ENCODE measurements around the gene RCOR2.

The RCOR2 gene

DNA sequence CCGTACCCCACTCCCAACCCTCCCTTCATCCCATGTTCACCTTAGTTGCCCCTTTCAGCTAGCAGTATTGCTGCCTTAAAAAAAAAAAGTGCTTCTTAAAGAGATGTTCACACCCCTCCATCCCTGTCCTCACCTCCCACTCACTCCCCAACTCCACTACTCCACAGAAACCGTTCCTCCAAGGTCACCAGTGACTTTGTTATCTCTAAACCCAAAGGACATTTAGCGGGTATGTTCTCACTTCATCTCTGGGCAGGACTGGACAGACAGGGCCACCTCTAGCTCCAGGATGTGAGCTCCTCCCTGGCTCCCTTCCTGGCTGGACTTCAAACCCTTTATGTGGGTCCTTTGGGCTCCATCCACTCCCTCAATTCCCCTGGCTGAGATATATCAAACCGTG lies 6.4 kb upstream of the RCOR2 start:
- no peak overlapping the region for H3K9ac ChIP-seq (ENCODE audit: low read depth in 1 of 2, low read length in 2 of 2)
- no peak overlapping the region for H3K4me3 ChIP-seq (ENCODE audit: low read length in 2 of 2)
- H3K36me3 ChIP-seq (ENCODE audit: control insufficient read depth in 2 of 2, insufficient read depth in 2 of 2, low read length in 2 of 2): no peaks in the 10 kb centered on the region
- peaks cover 19 to 22% of the 10 kb centered on the region in 2 donors for H3K4me1 ChIP-seq (ENCODE audit: control insufficient read depth in 2 of 2, insufficient read depth in 2 of 2, low read length in 2 of 2)
- no peaks in the 10 kb centered on the region for H3K9me3 ChIP-seq (ENCODE audit: control insufficient read depth in 2 of 2, low read length in 2 of 2)
- no peak overlapping the region for H3K27ac ChIP-seq (ENCODE audit: low read depth in 2 of 2, low read length in 2 of 2)
- H3K27me3 ChIP-seq (ENCODE audit: control insufficient read depth in 2 of 2, insufficient read depth in 2 of 2, low read length in 2 of 2): no peaks in the 10 kb centered on the region

DNA sequence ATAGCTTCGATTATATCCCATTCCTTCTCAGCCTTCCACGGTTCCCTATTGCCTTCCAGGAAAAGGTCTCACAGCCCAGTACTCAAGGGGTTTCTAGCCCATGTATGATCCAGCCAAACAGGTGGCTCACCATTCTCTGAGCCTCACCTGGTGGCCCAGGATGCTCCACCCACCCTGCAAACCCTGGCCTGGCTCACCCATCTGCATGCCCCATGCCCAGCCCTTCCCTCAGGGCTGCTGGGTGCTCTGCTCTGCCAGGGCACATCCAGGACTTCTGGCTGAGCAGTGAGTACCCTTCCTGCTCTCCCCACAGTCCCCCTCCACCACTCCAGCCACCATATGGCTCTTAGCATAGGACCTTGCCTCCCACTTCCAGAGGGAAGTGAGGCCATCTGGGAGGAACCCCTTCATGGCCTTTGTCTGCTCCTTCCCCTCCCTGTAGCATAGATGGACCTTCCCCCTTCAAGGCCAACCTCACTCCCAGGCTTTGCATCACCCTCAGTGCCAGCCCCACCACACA lies 5.8 kb upstream of the RCOR2 start:
- Histone ChIP-seq H3K27ac (ENCODE audit: low read depth in 2 of 2, low read length in 2 of 2) (no peak overlapping the region), H3K4me1 (ENCODE audit: control insufficient read depth in 2 of 2, insufficient read depth in 2 of 2, low read length in 2 of 2) (peaks cover 22 to 26% of the 10 kb centered on the region in 2 donors), H3K27me3 (ENCODE audit: control insufficient read depth in 2 of 2, insufficient read depth in 2 of 2, low read length in 2 of 2) (no peaks in the 10 kb centered on the region), H3K4me3 (ENCODE audit: low read length in 2 of 2) (no peak overlapping the region), H3K36me3 (ENCODE audit: control insufficient read depth in 2 of 2, insufficient read depth in 2 of 2, low read length in 2 of 2) (no peaks in the 10 kb centered on the region), H3K9me3 (ENCODE audit: control insufficient read depth in 2 of 2, low read length in 2 of 2) (no peaks in the 10 kb centered on the region), H3K9ac (ENCODE audit: low read depth in 1 of 2, low read length in 2 of 2) (no peak overlapping the region)

DNA sequence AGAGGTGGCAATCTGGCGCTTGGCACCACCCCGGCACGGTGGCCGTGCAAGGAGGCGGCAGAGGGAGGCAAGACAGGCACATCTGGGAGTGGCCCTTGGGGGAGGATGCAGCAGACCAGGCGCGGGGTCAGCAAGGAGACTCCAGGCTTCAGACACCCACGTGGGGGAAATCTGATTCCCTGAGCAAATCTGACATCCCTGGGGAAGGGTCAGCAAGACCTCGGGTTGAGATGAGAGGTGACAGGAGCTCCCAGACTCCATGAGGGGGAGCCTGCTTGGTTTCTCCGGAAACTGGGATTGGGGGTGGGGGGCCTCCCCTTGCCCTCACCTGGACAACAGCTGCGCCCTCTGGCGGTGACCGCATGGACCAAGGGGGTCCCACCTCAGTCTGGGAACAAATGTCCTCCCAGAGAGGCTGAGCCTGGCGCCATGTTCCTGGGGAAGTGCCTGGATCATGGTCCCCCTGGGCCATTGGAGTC lies 4.0 kb upstream of the RCOR2 start:
- no peak overlapping the region for H3K4me3 ChIP-seq (ENCODE audit: low read length in 2 of 2)
- H3K9ac ChIP-seq (ENCODE audit: low read depth in 1 of 2, low read length in 2 of 2): no peak overlapping the region
- no peaks in the 10 kb centered on the region for H3K27me3 ChIP-seq (ENCODE audit: control insufficient read depth in 2 of 2, insufficient read depth in 2 of 2, low read length in 2 of 2)
- H3K36me3 ChIP-seq (ENCODE audit: control insufficient read depth in 2 of 2, insufficient read depth in 2 of 2, low read length in 2 of 2): no peaks in the 10 kb centered on the region
- H3K9me3 ChIP-seq (ENCODE audit: control insufficient read depth in 2 of 2, low read length in 2 of 2): no peaks in the 10 kb centered on the region
- H3K27ac ChIP-seq (ENCODE audit: low read depth in 2 of 2, low read length in 2 of 2): no peak overlapping the region
- H3K4me1 ChIP-seq (ENCODE audit: control insufficient read depth in 2 of 2, insufficient read depth in 2 of 2, low read length in 2 of 2): peaks cover 30 to 36% of the 10 kb centered on the region in 2 donors

DNA sequence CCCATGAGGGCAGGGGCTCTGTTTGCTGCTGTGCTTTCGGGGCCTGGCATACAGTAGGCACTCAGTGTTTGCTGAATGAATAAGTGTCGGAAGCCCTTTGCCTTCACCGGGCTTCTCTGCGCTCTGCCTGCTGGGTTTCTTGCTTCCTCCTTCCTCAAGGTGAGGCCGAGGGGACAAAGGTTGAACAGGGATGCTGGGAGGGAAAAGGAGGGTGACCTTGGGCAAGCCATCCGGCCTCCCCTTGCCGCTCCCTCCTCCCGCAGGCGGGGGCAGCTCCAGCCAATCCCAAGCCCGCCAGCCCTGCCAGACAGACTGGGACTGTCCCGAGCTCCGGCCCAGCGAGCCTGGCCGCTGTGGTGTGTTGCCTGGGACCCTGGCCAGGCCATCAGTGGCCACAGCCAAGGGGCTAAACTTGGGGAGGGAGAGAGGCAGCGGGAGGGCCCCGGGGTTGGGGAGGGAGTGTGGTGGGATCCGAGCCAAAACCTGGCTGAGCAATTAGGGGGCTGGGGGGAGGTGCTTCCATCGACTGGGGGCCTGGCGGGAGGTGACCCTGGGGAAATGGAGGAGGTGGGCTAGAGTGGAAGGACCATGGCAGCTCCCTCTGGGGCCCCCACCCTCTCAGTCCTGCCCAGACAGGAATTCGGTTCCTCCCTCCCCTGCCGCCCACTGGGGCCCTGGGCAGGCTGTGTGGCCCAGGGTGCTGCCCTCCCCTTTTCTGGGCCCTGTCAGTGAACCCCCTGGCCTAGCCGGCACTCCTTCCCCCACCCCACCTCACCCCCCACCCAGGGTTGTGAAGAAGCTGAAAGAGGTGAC lies 3.4 kb upstream of the RCOR2 start:
- Histone ChIP-seq H3K27ac (ENCODE audit: low read depth in 2 of 2, low read length in 2 of 2) (peak overlapping the region; percentile 88 to 89), H3K27me3 (ENCODE audit: control insufficient read depth in 2 of 2, insufficient read depth in 2 of 2, low read length in 2 of 2) (no peaks in the 10 kb centered on the region), H3K4me1 (ENCODE audit: control insufficient read depth in 2 of 2, insufficient read depth in 2 of 2, low read length in 2 of 2) (peaks cover 30 to 38% of the 10 kb centered on the region in 2 donors), H3K9ac (ENCODE audit: low read depth in 1 of 2, low read length in 2 of 2) (peak overlapping the region; percentile 58 to 70), H3K36me3 (ENCODE audit: control insufficient read depth in 2 of 2, insufficient read depth in 2 of 2, low read length in 2 of 2) (no peaks in the 10 kb centered on the region), H3K4me3 (ENCODE audit: low read length in 2 of 2) (peak overlapping the region; percentile 53 to 57), H3K9me3 (ENCODE audit: control insufficient read depth in 2 of 2, low read length in 2 of 2) (no peaks in the 10 kb centered on the region)

DNA sequence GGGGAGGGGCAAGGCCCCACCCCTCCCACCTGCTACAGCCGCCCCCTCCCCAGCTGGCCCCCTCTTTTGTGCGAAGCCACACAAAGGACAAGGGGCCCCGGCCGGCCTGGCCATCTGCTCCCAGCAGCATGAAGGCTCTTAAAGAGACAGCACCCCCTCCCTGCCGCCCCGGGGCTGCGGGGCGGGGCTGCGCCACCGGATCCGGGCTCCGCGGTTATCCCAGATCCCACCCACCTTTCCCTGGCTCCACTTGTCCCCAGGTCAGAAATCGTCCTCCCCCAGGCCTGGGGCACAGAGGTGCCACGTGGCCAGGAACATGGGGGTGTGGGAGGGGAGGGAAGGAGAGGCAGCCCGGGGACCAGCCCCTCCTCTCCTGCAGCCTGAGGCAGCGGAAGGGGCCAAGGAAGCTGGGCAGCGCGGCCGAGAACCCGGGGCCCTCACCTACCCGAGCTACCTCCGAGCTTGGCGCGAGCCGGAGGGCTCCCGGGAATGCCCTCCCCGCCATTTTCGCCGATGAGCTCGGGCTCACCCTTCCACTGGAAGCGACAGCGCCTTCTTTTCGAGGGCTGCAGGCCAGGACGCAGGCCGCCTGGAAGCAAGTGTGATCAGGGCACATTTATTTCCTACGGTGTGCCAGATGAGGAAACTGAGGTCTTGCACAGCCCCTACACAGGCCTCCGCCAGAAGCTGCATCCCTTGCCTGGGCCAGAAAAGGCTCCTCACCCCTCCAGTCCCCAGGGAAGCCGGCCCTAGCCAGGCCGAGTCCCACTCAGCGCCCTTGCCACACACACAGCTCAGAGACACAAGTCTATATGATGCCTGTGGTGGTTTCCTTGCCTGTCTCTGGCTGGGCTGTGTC lies 2.5 kb upstream of the RCOR2 start:
- Histone ChIP-seq H3K4me1 (ENCODE audit: control insufficient read depth in 2 of 2, insufficient read depth in 2 of 2, low read length in 2 of 2) (peaks cover 30 to 38% of the 10 kb centered on the region in 2 donors), H3K27me3 (ENCODE audit: control insufficient read depth in 2 of 2, insufficient read depth in 2 of 2, low read length in 2 of 2) (no peaks in the 10 kb centered on the region), H3K9ac (ENCODE audit: low read depth in 1 of 2, low read length in 2 of 2) (peak overlapping the region; percentile 58 to 70)

DNA sequence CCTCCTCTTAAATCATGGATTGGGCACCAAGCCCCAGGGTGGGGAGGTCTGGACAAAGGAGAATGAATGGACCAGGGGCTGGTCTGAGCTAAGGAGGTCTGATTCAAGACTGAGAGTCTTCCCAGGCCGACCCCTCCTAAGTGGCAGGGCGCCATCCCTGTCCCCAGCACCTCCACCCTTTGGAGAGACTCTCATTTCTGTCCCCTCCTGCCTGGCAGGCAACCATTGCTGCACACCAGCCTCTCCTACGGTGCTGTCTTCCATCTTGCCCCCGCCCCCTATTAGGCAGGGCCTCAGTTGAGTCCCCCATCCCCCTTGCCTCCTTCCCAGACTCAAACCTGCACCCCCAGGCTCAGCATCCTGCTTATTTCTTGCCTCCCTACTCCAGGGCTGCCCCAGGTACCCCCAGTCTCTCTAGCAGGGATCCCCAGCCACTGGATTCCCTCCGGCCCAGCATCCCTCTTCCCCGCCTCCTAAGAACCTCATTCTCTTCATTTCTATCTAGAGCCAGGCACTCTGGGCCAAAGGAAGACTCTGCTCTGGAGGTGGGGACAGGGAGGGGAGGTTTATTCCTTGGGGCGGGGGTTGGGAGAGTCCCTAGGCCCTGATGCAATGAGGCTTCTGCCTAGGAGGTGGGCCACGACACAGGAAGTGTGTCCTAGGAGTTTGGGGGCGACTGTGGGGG lies 1.7 kb upstream of the RCOR2 start:
- Histone ChIP-seq H3K27me3 (ENCODE audit: control insufficient read depth in 2 of 2, insufficient read depth in 2 of 2, low read length in 2 of 2) (no peaks in the 10 kb centered on the region), H3K9ac (ENCODE audit: low read depth in 1 of 2, low read length in 2 of 2) (peak overlapping the region in 1 of 2 donors; percentile 41), H3K4me3 (ENCODE audit: low read length in 2 of 2) (peak overlapping the region in 1 of 2 donors; percentile 53), H3K9me3 (ENCODE audit: control insufficient read depth in 2 of 2, low read length in 2 of 2) (no peaks in the 10 kb centered on the region), H3K27ac (ENCODE audit: low read depth in 2 of 2, low read length in 2 of 2) (peak overlapping the region; percentile 88 to 89), H3K4me1 (ENCODE audit: control insufficient read depth in 2 of 2, insufficient read depth in 2 of 2, low read length in 2 of 2) (peaks cover 30 to 38% of the 10 kb centered on the region in 2 donors), H3K36me3 (ENCODE audit: control insufficient read depth in 2 of 2, insufficient read depth in 2 of 2, low read length in 2 of 2) (no peaks in the 10 kb centered on the region)

More for the DNA sequence above, 2.5 kb upstream of the RCOR2 start:
- Histone ChIP-seq H3K36me3 (ENCODE audit: control insufficient read depth in 2 of 2, insufficient read depth in 2 of 2, low read length in 2 of 2) (no peaks in the 10 kb centered on the region), H3K9me3 (ENCODE audit: control insufficient read depth in 2 of 2, low read length in 2 of 2) (no peaks in the 10 kb centered on the region), H3K27ac (ENCODE audit: low read depth in 2 of 2, low read length in 2 of 2) (peak overlapping the region; percentile 88 to 89), H3K4me3 (ENCODE audit: low read length in 2 of 2) (peak overlapping the region; percentile 53 to 57)

DNA sequence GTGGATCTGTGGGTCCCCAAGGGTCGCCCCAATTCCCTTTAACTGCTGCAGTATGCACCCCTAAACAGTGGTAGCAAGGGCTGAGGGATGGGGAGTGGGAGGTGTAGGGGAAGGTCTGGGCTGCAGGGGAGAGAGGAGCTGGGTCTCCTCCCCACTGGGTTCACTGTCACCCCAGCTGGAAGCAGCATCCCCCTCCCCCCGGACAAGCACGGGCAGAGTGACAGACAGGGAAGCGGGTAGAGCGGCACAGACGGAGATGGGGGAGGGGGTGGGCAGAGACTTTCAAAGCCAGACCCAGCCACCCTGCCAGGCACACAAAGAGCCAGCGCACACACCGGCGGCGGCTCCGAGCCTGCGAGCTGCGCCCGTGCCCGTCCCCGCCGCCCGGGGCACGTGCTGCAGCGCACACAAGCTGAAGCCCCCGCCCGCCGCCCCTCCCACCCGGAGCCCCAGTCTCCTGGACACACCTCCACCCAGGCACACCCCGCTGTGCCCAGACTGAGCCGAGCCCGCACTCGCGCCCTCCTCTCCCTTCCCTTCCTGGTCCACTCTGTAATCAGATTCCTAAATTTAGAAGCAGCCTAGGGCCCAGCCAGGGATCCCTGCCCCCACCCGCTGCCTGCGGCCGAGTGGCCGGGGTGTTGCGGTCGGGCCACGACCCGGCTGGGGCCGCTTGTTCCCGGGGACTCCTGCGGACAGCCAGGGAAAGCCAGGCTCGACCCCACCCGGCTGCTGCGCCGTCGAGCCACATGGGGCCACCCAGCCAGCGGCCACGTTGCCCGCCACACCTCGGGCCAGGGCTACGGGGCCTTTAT lies 935 bp upstream of the RCOR2 start:
- peak overlapping the region; percentile 20 to 41 for H3K9ac ChIP-seq (ENCODE audit: low read depth in 1 of 2, low read length in 2 of 2)
- peak overlapping the region; percentile 61 to 64 for H3K4me3 ChIP-seq (ENCODE audit: low read length in 2 of 2)
- H3K27ac ChIP-seq (ENCODE audit: low read depth in 2 of 2, low read length in 2 of 2): peak overlapping the region; percentile 88 to 89
- no peaks in the 10 kb centered on the region for H3K9me3 ChIP-seq (ENCODE audit: control insufficient read depth in 2 of 2, low read length in 2 of 2)
- peaks cover 30 to 38% of the 10 kb centered on the region in 2 donors for H3K4me1 ChIP-seq (ENCODE audit: control insufficient read depth in 2 of 2, insufficient read depth in 2 of 2, low read length in 2 of 2)
- no peaks in the 10 kb centered on the region for H3K27me3 ChIP-seq (ENCODE audit: control insufficient read depth in 2 of 2, insufficient read depth in 2 of 2, low read length in 2 of 2)
- no peaks in the 10 kb centered on the region for H3K36me3 ChIP-seq (ENCODE audit: control insufficient read depth in 2 of 2, insufficient read depth in 2 of 2, low read length in 2 of 2)

DNA sequence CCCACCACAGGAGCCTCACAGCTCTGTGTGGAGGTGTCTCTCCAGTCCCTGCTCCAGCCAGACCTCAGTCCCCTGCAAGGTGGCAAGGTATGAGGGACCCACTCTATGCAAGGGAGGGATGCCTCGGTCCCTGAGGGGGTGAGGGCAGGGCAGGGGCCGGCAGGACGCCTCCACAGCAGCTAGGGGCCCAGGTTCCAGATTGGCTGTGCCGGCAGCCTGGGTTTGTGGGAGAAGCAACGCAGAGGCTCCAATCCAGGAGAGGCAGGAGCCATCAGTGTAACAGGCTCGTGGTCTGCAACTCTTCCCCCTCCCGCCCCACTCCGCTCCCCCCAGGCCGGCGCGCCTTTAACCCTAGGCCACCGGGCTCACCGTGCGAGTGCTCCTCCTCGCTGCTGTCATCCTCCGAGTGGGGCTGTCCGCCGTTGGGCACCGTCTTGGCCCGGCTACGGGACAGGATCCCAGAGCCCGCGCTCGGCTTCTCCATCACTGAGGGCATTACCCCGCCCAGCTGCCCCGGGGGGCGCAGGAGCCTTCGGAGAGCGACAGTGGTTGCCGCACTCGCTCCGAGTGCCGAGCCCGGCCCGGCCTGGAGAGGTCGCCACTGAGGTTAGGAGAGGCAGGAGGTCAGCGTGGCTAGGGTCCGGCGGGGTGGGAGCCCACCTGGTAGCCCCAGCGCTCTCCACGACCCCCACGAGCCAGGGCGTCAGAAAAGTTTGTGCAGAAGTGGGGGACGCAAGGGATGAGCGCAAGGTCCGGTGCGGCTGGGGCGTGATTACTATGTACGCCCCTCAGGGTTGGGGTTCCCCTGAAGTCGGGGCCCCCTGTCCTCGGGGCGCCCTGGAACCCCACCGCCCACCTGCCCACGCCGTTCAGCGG lies 765 bp downstream of the RCOR2 start:
- Histone ChIP-seq H3K9ac (ENCODE audit: low read depth in 1 of 2, low read length in 2 of 2) (peak overlapping the region in 1 of 2 donors; percentile 53), H3K27ac (ENCODE audit: low read depth in 2 of 2, low read length in 2 of 2) (no peak overlapping the region), H3K27me3 (ENCODE audit: control insufficient read depth in 2 of 2, insufficient read depth in 2 of 2, low read length in 2 of 2) (no peaks in the 10 kb centered on the region), H3K4me3 (ENCODE audit: low read length in 2 of 2) (peak overlapping the region; percentile 57 to 62), H3K4me1 (ENCODE audit: control insufficient read depth in 2 of 2, insufficient read depth in 2 of 2, low read length in 2 of 2) (peaks cover 30 to 38% of the 10 kb centered on the region in 2 donors), H3K9me3 (ENCODE audit: control insufficient read depth in 2 of 2, low read length in 2 of 2) (no peaks in the 10 kb centered on the region), H3K36me3 (ENCODE audit: control insufficient read depth in 2 of 2, insufficient read depth in 2 of 2, low read length in 2 of 2) (no peaks in the 10 kb centered on the region)

Measured in mucosa of rectum (tissue), 2 donors.